Left ventricle myocardium inferior (tissue), 1 donor: ENCODE results near the gene FBXO34. TPM values are rescaled to one million over a fixed set of nuclear protein-coding genes. Genes with fewer than 3 reads are reported as not detected.

ENCODE experiments used
- DNase-seq: peaks from one replicate; pipeline ENCODE4 v3.0.0-alpha.2; 2020
- H3K27ac ChIP-seq: fragments of 200-600 bp; replicated peaks from 2 replicates; pipeline ENCODE4 v1.8.0; 2021
- H3K27me3 ChIP-seq: fragments of 200-600 bp; 2 replicates; pipeline ENCODE4 v1.8.0; 2021; ENCODE audit warnings: low read depth
- H3K36me3 ChIP-seq: fragments of 200-600 bp; 2 replicates; pipeline ENCODE4 v1.8.0; 2021
- H3K4me1 ChIP-seq: fragments of 200-600 bp; 2 replicates; pipeline ENCODE4 v1.8.0; 2021
- H3K4me3 ChIP-seq: fragments of 200-600 bp; 2 replicates; pipeline ENCODE4 v1.8.0; 2021; ENCODE audit warnings: mild to moderate bottlenecking, moderate library complexity
- H3K9me3 ChIP-seq: fragments of 200-600 bp; replicated peaks from 2 replicates; pipeline ENCODE4 v1.8.0; 2021
- CTCF ChIP-seq: fragments of 200-600 bp; IDR thresholded peaks from 2 replicates; pipeline ENCODE4 v1.8.0; 2021; ENCODE audit warnings: antibody characterized with exemption, mild to moderate bottlenecking, borderline replicate concordance
- intact Hi-C: fragments of 100-400 bp; cut with micrococcal nuclease; formaldehyde crosslinking; loops from one replicate; pipeline ENCODE4 v1.11.0; 2022
- total RNA-seq: library from RNA; stranded (reverse); fragmentation: NEBNext Ultra II Directional; extraction: Animal tissue kit (Norgen Biotek cat#: 25700); gene quantifications from one replicate; pipeline ENCODE4 v1.2.1, GENCODE V29; 2021
- donor health status: DM: no; HTN: yes; CAD: no; lungs with severe emphysema.

Gene FBXO34
- total RNA-seq, 1 donor from 2014 or later: 22.4 TPM

DNA sequence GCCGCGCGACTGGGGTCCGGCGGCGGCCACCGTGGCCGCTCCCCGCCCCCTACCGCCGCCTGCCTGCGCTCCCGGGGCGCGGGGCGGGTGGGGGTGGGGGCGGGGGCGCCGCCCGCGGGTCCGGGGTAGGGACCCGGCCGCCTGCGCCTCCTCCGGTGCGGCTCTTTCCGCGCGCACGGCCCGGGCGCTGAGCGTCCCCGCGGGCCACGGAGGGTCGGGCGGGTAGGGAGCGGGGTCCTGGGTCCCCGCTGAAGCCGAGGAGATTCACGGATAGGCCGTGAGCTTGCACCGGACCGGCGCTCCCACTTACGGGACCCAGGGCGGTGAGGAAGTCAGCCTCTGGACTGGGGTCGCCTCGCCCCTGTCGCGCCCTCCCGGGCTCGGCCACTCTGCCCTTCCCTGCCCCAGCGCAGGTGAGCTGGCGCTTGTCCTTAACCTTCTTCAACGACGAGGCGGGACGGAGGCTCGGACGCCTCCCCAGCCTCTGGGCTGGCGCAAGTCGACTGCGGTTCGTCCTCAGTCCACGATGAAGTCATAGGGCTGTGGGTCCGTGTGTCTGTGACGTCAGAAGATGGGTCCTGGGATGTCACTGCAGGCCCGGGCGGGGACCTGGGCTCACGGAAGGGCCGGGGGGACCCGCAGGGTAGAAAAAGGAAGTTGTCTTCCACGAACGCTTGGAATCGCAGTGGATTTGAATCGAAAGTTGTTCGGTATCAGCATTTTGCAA is 514 bp downstream of the FBXO34 start:
- H3K9me3 ChIP-seq: no peaks in the 10 kb centered on the region
- peak overlapping the region; percentile 95 for H3K27ac ChIP-seq
- no peaks in the 10 kb centered on the region for H3K27me3 ChIP-seq
- H3K4me1 ChIP-seq: peaks cover 54% of the 10 kb centered on the region
- peak overlapping the region; percentile 96 for H3K4me3 ChIP-seq
- intact Hi-C loops: loop anchor here (10.0 kb wide), 1 partner anchor 73 kb away; no protein-coding TSS in a partner anchor
- no peak for TF ChIP-seq CTCF
- no peaks in the 10 kb centered on the region for H3K36me3 ChIP-seq
- DNase-seq: peak; percentile 56

- H3K36me3 ChIP-seq: no peaks in the 10 kb centered on the region
- intact Hi-C loops: loop anchor here (10.0 kb wide), 1 partner anchor 72 kb away; no protein-coding TSS in a partner anchor
- H3K4me3 ChIP-seq: peak overlapping the region; percentile 96
- peaks cover 60% of the 10 kb centered on the region for H3K4me1 ChIP-seq
- H3K27ac ChIP-seq: peak overlapping the region; percentile 95
- H3K9me3 ChIP-seq: no peaks in the 10 kb centered on the region
- no peak for DNase-seq
- TF ChIP-seq CTCF: no peak
- no peaks in the 10 kb centered on the region for H3K27me3 ChIP-seq
These were observed 1.2 kb downstream of the FBXO34 start for GRCh38 chr14:55272387-55272786.

GRCh38 chr14:55272922-55273321 is 1.7 kb downstream of the FBXO34 start:
- Histone ChIP-seq H3K36me3 (no peaks in the 10 kb centered on the region), H3K4me3 (peak overlapping the region; percentile 96), H3K27me3 (no peaks in the 10 kb centered on the region), H3K4me1 (peaks cover 65% of the 10 kb centered on the region), H3K27ac (peak overlapping the region; percentile 95), H3K9me3 (no peaks in the 10 kb centered on the region)
- intact Hi-C loops: loop anchor here (10.0 kb wide), 1 partner anchor 72 kb away; no protein-coding TSS in a partner anchor
- no peak for DNase-seq
- no peak for TF ChIP-seq CTCF

DNA sequence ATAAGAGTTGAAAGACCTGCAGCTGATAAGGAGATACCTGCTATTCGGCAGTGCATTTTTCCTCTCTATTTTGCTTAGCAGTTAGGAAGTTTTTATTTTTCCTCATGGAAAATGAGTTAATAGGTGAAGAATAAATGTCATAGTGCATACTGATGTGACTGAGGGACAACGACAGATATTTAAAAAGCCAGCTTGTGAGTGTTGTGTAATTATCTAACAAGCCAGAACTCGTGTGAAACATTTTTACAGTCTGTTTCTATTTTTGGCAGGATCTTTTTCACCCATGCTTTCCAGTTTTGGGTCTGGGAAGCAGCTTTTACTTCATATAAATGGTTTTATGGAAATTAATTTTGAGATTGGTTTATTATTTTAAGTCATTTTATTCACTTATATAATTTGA is 2.9 kb downstream of the FBXO34 start:
- intact Hi-C loops: loop anchor here (10.0 kb wide), 1 partner anchor 71 kb away; no protein-coding TSS in a partner anchor
- H3K4me3 ChIP-seq: peak overlapping the region; percentile 96
- no peaks in the 10 kb centered on the region for H3K27me3 ChIP-seq
- no peaks in the 10 kb centered on the region for H3K9me3 ChIP-seq
- H3K27ac ChIP-seq: peak overlapping the region; percentile 95
- no peaks in the 10 kb centered on the region for H3K36me3 ChIP-seq
- TF ChIP-seq CTCF: no peak
- no peak for DNase-seq
- H3K4me1 ChIP-seq: peaks cover 78% of the 10 kb centered on the region

DNA sequence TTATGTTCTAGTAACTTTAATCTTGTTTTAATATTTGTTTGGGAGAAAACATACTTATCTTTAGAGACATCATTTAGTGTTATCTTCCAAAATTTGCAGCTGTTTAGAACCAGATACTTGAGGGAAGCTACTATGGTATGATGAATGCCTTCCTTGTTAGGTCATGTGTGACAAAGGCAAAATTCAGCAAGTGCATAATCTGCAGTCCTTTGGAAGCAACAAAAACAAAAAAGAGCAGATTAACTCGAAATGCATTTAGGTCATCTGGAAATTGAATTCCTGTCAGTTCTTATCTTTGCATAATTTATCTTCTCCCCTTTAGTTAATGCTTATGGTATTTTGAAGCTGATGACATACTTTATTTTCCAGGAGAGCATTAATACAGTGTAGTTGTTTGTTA is 3.5 kb downstream of the FBXO34 start:
- no peak for TF ChIP-seq CTCF
- Histone ChIP-seq H3K4me1 (peaks cover 82% of the 10 kb centered on the region), H3K4me3 (peak overlapping the region; percentile 96)

More for the DNA sequence above, 3.5 kb downstream of the FBXO34 start:
- intact Hi-C loops: loop anchor here (10.0 kb wide), 1 partner anchor 70 kb away; no protein-coding TSS in a partner anchor
- no peaks in the 10 kb centered on the region for H3K9me3 ChIP-seq
- peak overlapping the region; percentile 95 for H3K27ac ChIP-seq
- no peak for DNase-seq
- H3K27me3 ChIP-seq: no peaks in the 10 kb centered on the region
- no peaks in the 10 kb centered on the region for H3K36me3 ChIP-seq
